Ishikawa (cell line): Measurements from ENCODE around the gene APBA2.

ENCODE experiments used
- CEBPB ChIP-seq: IDR thresholded peaks from 2 replicates; pipeline ENCODE4 v1.6.1; 2012
- CREB1 ChIP-seq: IDR thresholded peaks from 2 replicates; pipeline ENCODE4 v1.6.1; 2012; ENCODE audit warnings: low read depth
- EGR1 ChIP-seq: IDR thresholded peaks from 2 replicates; pipeline ENCODE4 v1.6.1; 2012
- EP300 ChIP-seq: IDR thresholded peaks from 2 replicates; pipeline ENCODE4 v1.6.1; 2012; ENCODE audit warnings: borderline replicate concordance
- FOXM1 ChIP-seq: IDR thresholded peaks from 2 replicates; pipeline ENCODE4 v1.6.1; 2012; ENCODE audit warnings: low read depth, borderline replicate concordance
- NFIC ChIP-seq: IDR thresholded peaks from 2 replicates; pipeline ENCODE4 v1.6.1; 2012
- RAD21 ChIP-seq: IDR thresholded peaks from 2 replicates; pipeline ENCODE4 v1.6.1; 2012; ENCODE audit warnings: low read depth
- TAF1 ChIP-seq: IDR thresholded peaks from 2 replicates; pipeline ENCODE4 v1.6.1; 2012; ENCODE audit warnings: low read depth, mild to moderate bottlenecking
- TCF12 ChIP-seq: IDR thresholded peaks from 2 replicates; pipeline ENCODE4 v1.6.1; 2012; ENCODE audit warnings: low read depth
- TEAD4 ChIP-seq: IDR thresholded peaks from 2 replicates; pipeline ENCODE4 v1.6.1; 2012
- YY1 ChIP-seq: IDR thresholded peaks from 2 replicates; pipeline ENCODE4 v1.6.1; 2012; ENCODE audit warnings: low read depth
- ZBTB7A ChIP-seq: IDR thresholded peaks from 2 replicates; pipeline ENCODE4 v1.6.1; 2012; ENCODE audit warnings: low read depth
- TF ChIP-seq, protein P1 (sequence below): IDR thresholded peaks from 2 replicates; pipeline ENCODE4 v1.6.1; 2012
- TF ChIP-seq, protein P2 (sequence below): IDR thresholded peaks from 2 replicates; pipeline ENCODE4 v1.6.1; 2012; ENCODE audit warnings: low read depth, mild to moderate bottlenecking
- TF ChIP-seq, protein P3 (sequence below): IDR thresholded peaks from 2 replicates; pipeline ENCODE4 v1.6.1; 2012

The APBA2 gene

DNA sequence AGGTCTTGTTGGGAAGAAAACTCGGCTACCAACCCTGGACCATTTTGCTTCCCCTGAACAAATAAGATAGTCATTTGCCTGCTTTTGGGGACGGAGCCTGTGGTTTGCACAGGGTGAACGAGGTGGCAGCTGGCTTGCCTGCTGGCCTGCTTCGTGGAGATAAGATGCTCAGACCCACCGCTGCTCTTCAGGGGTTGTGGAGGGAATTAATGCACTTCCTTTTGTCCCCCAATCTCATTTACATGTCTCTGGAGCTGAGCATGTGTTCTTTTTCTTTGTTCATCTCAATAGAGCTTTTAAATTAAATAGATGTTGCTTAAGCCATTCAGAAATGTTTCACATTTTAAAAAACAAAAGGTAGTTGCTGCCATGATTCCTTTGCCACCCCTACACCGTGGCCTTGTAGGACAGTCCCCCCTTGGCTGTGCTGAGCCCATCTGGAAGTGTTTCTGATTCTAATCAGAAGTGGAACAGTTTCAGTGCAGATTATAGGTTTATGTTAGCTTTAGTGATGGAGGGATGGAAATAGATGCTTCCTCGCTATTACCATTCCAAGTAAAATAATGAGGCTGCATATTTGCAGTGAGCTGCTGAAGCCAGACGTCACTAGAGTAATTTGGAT is 25.6 kb downstream of the APBA2 start:
- TF ChIP-seq, protein P1, sequence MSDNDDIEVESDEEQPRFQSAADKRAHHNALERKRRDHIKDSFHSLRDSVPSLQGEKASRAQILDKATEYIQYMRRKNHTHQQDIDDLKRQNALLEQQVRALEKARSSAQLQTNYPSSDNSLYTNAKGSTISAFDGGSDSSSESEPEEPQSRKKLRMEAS = no peak
- TF ChIP-seq YY1 (no peak), TAF1 (no peak)

DNA sequence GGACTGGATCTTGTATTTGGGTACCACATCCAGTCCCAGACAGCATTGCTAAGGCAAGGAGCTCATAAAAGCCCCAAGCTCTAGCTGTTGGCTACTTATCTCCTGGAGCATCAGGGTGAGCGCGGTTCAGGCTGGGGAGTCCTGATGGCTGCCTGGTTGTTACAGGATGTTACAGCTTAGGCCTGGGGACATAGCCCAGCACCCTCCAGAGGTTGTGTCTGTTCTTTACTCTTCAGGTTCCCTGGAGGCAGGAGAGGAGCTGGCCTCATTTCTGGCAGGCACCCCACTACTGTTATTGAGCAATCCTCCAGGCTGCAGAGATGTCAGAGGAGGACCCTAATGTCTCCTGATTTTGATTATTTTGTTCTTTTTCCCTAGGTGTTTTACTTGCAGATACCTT is 26.6 kb downstream of the APBA2 start:
- no peak for TF ChIP-seq YY1
- TF ChIP-seq, protein P1 = no peak
- no peak for TF ChIP-seq TEAD4
- TF ChIP-seq, protein P2, sequence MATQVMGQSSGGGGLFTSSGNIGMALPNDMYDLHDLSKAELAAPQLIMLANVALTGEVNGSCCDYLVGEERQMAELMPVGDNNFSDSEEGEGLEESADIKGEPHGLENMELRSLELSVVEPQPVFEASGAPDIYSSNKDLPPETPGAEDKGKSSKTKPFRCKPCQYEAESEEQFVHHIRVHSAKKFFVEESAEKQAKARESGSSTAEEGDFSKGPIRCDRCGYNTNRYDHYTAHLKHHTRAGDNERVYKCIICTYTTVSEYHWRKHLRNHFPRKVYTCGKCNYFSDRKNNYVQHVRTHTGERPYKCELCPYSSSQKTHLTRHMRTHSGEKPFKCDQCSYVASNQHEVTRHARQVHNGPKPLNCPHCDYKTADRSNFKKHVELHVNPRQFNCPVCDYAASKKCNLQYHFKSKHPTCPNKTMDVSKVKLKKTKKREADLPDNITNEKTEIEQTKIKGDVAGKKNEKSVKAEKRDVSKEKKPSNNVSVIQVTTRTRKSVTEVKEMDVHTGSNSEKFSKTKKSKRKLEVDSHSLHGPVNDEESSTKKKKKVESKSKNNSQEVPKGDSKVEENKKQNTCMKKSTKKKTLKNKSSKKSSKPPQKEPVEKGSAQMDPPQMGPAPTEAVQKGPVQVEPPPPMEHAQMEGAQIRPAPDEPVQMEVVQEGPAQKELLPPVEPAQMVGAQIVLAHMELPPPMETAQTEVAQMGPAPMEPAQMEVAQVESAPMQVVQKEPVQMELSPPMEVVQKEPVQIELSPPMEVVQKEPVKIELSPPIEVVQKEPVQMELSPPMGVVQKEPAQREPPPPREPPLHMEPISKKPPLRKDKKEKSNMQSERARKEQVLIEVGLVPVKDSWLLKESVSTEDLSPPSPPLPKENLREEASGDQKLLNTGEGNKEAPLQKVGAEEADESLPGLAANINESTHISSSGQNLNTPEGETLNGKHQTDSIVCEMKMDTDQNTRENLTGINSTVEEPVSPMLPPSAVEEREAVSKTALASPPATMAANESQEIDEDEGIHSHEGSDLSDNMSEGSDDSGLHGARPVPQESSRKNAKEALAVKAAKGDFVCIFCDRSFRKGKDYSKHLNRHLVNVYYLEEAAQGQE = no peak
- no peak for TF ChIP-seq NFIC
- TF ChIP-seq EP300 = no peak
- TF ChIP-seq CEBPB = no peak
- TF ChIP-seq FOXM1 = no peak
- TF ChIP-seq TCF12 = no peak
- TF ChIP-seq, protein P3, sequence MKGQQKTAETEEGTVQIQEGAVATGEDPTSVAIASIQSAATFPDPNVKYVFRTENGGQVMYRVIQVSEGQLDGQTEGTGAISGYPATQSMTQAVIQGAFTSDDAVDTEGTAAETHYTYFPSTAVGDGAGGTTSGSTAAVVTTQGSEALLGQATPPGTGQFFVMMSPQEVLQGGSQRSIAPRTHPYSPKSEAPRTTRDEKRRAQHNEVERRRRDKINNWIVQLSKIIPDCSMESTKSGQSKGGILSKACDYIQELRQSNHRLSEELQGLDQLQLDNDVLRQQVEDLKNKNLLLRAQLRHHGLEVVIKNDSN = no peak
- TF ChIP-seq RAD21 = no peak
- no peak for TF ChIP-seq EGR1
- TF ChIP-seq TAF1 = no peak
- TF ChIP-seq ZBTB7A = no peak
- TF ChIP-seq CREB1 = no peak

DNA sequence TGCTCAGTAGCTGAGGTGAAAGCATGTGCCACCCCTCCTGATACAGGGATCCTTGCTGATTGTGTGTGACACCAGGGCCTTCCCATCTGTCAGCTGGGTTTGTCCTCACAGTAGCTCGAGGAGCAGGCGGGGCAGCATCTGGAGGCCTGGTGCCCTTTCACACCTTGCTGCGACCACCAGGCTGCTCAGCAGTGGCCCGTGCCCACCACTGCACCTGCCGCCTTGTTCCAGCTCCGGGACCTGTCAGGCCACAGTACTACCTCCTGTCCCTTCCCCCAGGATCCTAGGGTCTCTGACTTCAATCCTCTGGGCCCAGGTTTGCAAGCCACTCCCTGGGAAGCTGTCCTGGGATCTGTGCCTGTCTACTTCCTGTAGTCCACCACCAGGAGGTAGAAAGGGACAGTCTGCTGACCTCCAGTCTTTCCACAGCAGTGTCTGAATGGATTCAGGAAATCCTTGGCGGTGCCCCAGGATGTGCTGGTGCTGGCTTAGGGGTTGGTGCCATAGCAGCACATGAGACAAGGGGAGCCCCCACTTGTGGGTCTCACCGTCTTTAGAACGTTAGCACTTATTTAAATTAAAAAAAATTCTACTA is 27.5 kb downstream of the APBA2 start:
- no peak for TF ChIP-seq CREB1
- TF ChIP-seq TAF1 = no peak
- TF ChIP-seq TEAD4 = no peak
- TF ChIP-seq, protein P2 = no peak
- TF ChIP-seq EGR1 = no peak
- no peak for TF ChIP-seq EP300
- TF ChIP-seq YY1 = no peak
- no peak for TF ChIP-seq FOXM1
- no peak for TF ChIP-seq TCF12
- no peak for TF ChIP-seq CEBPB
- TF ChIP-seq, protein P3 = no peak
- no peak for TF ChIP-seq ZBTB7A
- no peak for TF ChIP-seq RAD21
- TF ChIP-seq, protein P1 = no peak
- no peak for TF ChIP-seq NFIC

DNA sequence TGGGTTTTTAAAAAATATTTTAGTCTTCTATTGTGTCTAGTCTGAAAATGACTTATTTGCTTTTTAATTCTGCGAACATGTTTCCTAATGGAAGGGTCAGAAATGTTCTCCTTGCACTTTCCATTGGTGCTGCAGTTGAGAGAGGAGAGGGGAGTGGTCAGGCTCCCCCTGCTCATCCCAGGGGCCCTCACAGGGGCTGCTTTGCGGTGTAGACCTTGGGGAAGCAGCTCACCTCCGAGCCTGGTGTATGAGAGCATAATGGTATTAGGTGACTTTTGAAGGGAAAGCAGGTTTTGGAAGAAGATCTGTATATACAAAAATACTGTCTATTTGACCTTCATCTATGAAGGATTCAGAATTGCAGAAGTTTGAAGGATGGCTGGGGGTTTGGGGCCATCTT is 28.3 kb downstream of the APBA2 start:
- TF ChIP-seq TAF1 (no peak), TEAD4 (no peak), ZBTB7A (no peak), TCF12 (no peak), RAD21 (no peak), NFIC (no peak), CEBPB (no peak), CREB1 (no peak), EGR1 (no peak), EP300 (no peak), FOXM1 (no peak), YY1 (no peak)
- TF ChIP-seq, protein P3 = no peak
- TF ChIP-seq, protein P2 = no peak
- TF ChIP-seq, protein P1 = no peak
